BLaER1 (cell line): Measurements from ENCODE around the gene TTC34.
"Not testable (repeated sequence)": the region's sequence is repeated elsewhere in the genome, so short reads cannot be mapped to it uniquely, and the experiment has no call there.

Experiments used
- H3K27ac ChIP-seq: shearing (Covaris generic); formaldehyde crosslinking; 2 replicates; pipeline ENCODE4 v1.8.1; 2022
- H3K27me3 ChIP-seq: shearing (Covaris generic); formaldehyde crosslinking; 2 replicates; pipeline ENCODE4 v1.8.1; 2022
- H3K36me3 ChIP-seq: shearing (Covaris generic); formaldehyde crosslinking; 2 replicates; pipeline ENCODE4 v1.8.1; 2022
- H3K4me1 ChIP-seq: shearing (Covaris generic); formaldehyde crosslinking; 2 replicates; pipeline ENCODE4 v1.8.1; 2022
- H3K4me2 ChIP-seq: shearing (Covaris generic); formaldehyde crosslinking; 2 replicates; pipeline ENCODE4 v1.8.1; 2022
- H3K4me3 ChIP-seq: shearing (Covaris generic); formaldehyde crosslinking; 2 replicates; pipeline ENCODE4 v1.8.1; 2022
- H3K9ac ChIP-seq: shearing (Covaris generic); formaldehyde crosslinking; 2 replicates; pipeline ENCODE4 v1.8.1; 2022
- H3K9me3 ChIP-seq: shearing (Covaris generic); formaldehyde crosslinking; 2 replicates; pipeline ENCODE4 v1.8.1; 2022
- H4K20me1 ChIP-seq: shearing (Covaris generic); formaldehyde crosslinking; 2 replicates; pipeline ENCODE4 v1.8.1; 2022
- Cebpa-rat ChIP-seq: shearing (Covaris generic); IDR thresholded peaks from 2 replicates; pipeline ENCODE4 v1.8.1; 2022

The TTC34 gene

DNA sequence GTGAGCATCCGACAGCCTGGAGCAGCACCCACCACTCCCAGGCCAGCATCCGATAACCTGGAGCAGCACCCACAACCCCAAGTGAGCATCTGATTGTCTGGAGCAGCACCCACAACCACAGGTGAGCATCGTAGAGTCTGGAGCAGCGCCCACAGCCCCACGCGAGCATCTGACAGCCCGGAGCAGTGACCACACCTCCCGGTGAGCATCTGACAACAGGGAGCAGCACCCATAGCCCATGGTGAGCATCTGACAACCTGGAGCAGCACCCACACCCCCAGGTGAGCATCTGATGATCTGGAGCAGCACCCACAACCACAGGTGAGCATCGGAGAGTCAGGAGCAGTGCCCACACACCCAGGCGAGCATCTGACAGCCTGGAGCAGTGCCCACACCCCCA, 143.6 kb downstream of the TTC34 start:
- H3K4me1 ChIP-seq, H3K36me3 ChIP-seq, H3K9me3 ChIP-seq, H3K4me3 ChIP-seq, H3K27ac ChIP-seq, H3K4me2 ChIP-seq, H3K9ac ChIP-seq: not testable (repeated sequence)
- Histone ChIP-seq H4K20me1 (peaks cover 51% of the 10 kb centered on the region), H3K27me3 (peaks cover 50% of the 10 kb centered on the region)

GRCh38 chr1:2657124-2657523, 144.4 kb downstream of the TTC34 start:
- H3K36me3 ChIP-seq: not testable (repeated sequence)

GRCh38 chr1:2655598-2656434, 145.7 kb downstream of the TTC34 start:
- H3K9me3 ChIP-seq: not testable (repeated sequence)
- H3K27me3 ChIP-seq: peaks cover 71% of the 10 kb centered on the region

More at GRCh38 chr1:2657124-2657523, 144.4 kb downstream of the TTC34 start:
- H3K27ac ChIP-seq, H3K9me3 ChIP-seq, H3K4me1 ChIP-seq, H3K9ac ChIP-seq, H3K4me2 ChIP-seq, H3K4me3 ChIP-seq: not testable (repeated sequence)
- Histone ChIP-seq H3K27me3 (peaks cover 58% of the 10 kb centered on the region), H4K20me1 (peaks cover 59% of the 10 kb centered on the region)

DNA sequence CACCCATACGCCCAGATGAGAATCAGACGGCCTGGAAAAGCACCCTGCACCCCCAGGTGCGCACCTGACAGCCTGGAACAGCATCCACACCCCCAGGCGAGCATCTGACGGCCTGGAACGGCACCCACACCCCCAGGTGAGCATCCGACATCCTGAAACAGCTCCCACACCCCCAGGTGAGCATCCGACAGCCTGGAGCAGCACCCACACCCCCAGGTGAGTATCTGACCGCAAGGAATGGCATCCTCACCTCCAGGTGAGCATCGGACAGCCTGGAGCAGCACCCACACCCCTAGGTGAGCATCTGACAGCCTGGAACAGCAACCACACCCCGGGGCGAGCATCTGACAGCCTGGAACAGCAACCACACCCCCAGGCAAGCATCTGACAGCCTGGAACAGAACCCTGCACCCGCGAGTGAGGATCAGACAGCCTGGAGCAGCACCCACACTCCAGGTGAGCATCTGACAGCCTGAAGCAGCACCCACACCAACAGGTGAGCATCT, 147.0 kb downstream of the TTC34 start:
- H4K20me1 ChIP-seq: peaks cover 70% of the 10 kb centered on the region
- H3K9me3 ChIP-seq, H3K4me2 ChIP-seq, H3K27ac ChIP-seq, H3K4me3 ChIP-seq, H3K36me3 ChIP-seq, H3K9ac ChIP-seq, H3K4me1 ChIP-seq: not testable (repeated sequence)
- peaks cover 77% of the 10 kb centered on the region for H3K27me3 ChIP-seq

More at GRCh38 chr1:2655598-2656434, 145.7 kb downstream of the TTC34 start:
- H3K4me1 ChIP-seq, H3K4me3 ChIP-seq, H3K27ac ChIP-seq, H3K4me2 ChIP-seq, H3K36me3 ChIP-seq, H3K9ac ChIP-seq: not testable (repeated sequence)
- peaks cover 72% of the 10 kb centered on the region for H4K20me1 ChIP-seq

- H3K9me3 ChIP-seq, H3K36me3 ChIP-seq, H3K4me3 ChIP-seq, H3K9ac ChIP-seq, H3K4me2 ChIP-seq, H3K4me1 ChIP-seq, H3K27ac ChIP-seq: not testable (repeated sequence)
- H4K20me1 ChIP-seq: peaks cover 70% of the 10 kb centered on the region
- H3K27me3 ChIP-seq: peaks cover 83% of the 10 kb centered on the region
Measured at GRCh38 chr1:2653741-2654442, 147.6 kb downstream of the TTC34 start.

DNA sequence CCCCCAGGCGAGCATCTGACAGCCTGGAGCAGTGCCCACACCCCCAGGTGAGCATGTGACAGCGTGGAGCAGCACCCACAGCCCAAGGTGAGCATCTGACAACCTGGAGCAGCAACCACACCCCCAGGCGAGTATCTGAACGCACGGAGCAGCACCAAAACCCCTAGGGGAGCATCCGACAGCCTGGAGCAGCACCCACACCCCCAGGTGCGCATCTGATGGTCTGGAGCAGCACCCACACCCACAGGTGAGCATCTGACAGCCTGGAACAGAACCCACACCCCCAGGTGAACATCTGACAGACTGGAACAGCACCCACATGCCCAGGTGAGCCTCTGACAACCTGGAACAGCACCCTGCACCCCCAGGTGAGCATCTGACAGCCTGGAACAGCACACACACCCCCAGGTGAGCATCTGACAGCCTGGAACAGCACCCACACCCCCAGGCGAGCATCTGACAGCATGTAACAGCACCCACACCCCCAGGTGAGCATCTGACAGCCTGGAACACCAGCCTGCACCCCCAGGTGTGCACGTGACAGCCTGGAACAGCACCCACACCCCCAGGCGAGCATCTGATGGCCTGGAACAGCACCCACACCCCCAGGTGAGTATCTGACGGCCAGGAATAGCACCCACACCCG, 148.4 kb downstream of the TTC34 start:
- not testable (repeated sequence) for H3K4me2 ChIP-seq, H3K4me1 ChIP-seq, H3K4me3 ChIP-seq, H3K9me3 ChIP-seq, H3K27ac ChIP-seq, H3K9ac ChIP-seq, H3K36me3 ChIP-seq
- Histone ChIP-seq H4K20me1 (peaks cover 69% of the 10 kb centered on the region), H3K27me3 (peaks cover 91% of the 10 kb centered on the region)

GRCh38 chr1:2652152-2652925, 149.2 kb downstream of the TTC34 start:
- H3K4me2 ChIP-seq, H3K9ac ChIP-seq, H3K4me3 ChIP-seq, H3K36me3 ChIP-seq, H3K4me1 ChIP-seq, H3K27ac ChIP-seq: not testable (repeated sequence)
- Histone ChIP-seq H3K27me3 (peaks cover 92% of the 10 kb centered on the region), H4K20me1 (peaks cover 64% of the 10 kb centered on the region), H3K9me3 (peaks cover 15% of the 10 kb centered on the region)

GRCh38 chr1:2650967-2651645, 150.4 kb downstream of the TTC34 start:
- Histone ChIP-seq H3K36me3 (no peaks in the 10 kb centered on the region), H4K20me1 (peaks cover 56% of the 10 kb centered on the region), H3K4me1 (no peaks in the 10 kb centered on the region), H3K9me3 (peaks cover 26% of the 10 kb centered on the region), H3K27ac (no peak overlapping the region), H3K9ac (no peak overlapping the region), H3K27me3 (peaks cover 98% of the 10 kb centered on the region), H3K4me3 (no peak overlapping the region), H3K4me2 (no peak overlapping the region)
- TF ChIP-seq Cebpa-rat: no peak

DNA sequence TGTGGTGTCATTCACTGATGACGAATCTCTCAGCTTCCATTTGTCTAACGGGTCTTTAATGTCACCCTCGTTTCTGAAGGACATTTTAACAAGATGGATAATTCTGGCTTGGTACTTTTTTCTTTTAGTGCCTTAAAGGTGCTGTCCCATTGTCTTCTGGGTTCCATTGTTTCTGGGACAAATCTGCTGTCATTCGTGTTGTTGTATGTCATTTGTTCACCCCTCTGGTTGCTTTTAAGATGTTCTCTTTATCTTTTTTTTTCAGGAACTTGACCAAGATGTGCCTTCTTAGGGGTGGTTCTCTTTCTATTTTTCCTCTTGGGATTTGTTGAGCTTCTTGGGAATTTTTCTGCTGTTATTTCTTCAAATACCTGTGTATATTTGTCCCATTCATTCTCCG, 154.7 kb downstream of the TTC34 start:
- Histone ChIP-seq H3K4me3 (no peak overlapping the region), H3K9me3 (peaks cover 26% of the 10 kb centered on the region), H3K4me1 (peaks cover 16% of the 10 kb centered on the region), H3K36me3 (no peaks in the 10 kb centered on the region), H4K20me1 (peaks cover 19% of the 10 kb centered on the region), H3K9ac (no peak overlapping the region), H3K27ac (no peak overlapping the region), H3K4me2 (no peak overlapping the region), H3K27me3 (peaks cover 84% of the 10 kb centered on the region)
- no peak for TF ChIP-seq Cebpa-rat
